Endothelial cell of umbilical vein (primary cell): ENCODE measurements around the gene SLC39A5.

Experiments used
- EZH2 ChIP-seq: IDR thresholded peaks from 2 replicates; pipeline ENCODE4 v1.6.1; 2012; ENCODE audit warnings: borderline replicate concordance, low read depth, mild to moderate bottlenecking, moderate library complexity, low read length, inconsistent platforms; ENCODE audit not compliant: severe bottlenecking
- FOS ChIP-seq: IDR thresholded peaks from 2 replicates; pipeline ENCODE4 v1.6.1; 2011; ENCODE audit warnings: mild to moderate bottlenecking, low read length, moderate library complexity, borderline replicate concordance; ENCODE audit not compliant: insufficient read depth
- POLR2A ChIP-seq: IDR thresholded peaks from 2 replicates; pipeline ENCODE4 v1.6.1; 2012; ENCODE audit warnings: low read depth, mild to moderate bottlenecking, control low read depth, low read length
- POLR2AphosphoS5 ChIP-seq: IDR thresholded peaks from 2 replicates; pipeline ENCODE4 v1.6.1; 2012; ENCODE audit warnings: low read depth, mild to moderate bottlenecking, control low read depth, low read length, moderate library complexity; ENCODE audit not compliant: insufficient read depth
- TF ChIP-seq, protein P1 (sequence below), 2 donors: IDR thresholded peaks; 1 replicate in 1 of 2; 2 replicates in 1 of 2; pipeline ENCODE4 v1.5.1; 2011; ENCODE audit warnings: low read length in 2 of 2, mild to moderate bottlenecking in 2 of 2, moderate library complexity in 2 of 2, control low read depth in 1 of 2, inconsistent platforms in 1 of 2, low read depth in 1 of 2; ENCODE audit not compliant: insufficient read depth in 1 of 2; ENCODE audit errors: extremely low read depth in 1 of 2

DNA sequence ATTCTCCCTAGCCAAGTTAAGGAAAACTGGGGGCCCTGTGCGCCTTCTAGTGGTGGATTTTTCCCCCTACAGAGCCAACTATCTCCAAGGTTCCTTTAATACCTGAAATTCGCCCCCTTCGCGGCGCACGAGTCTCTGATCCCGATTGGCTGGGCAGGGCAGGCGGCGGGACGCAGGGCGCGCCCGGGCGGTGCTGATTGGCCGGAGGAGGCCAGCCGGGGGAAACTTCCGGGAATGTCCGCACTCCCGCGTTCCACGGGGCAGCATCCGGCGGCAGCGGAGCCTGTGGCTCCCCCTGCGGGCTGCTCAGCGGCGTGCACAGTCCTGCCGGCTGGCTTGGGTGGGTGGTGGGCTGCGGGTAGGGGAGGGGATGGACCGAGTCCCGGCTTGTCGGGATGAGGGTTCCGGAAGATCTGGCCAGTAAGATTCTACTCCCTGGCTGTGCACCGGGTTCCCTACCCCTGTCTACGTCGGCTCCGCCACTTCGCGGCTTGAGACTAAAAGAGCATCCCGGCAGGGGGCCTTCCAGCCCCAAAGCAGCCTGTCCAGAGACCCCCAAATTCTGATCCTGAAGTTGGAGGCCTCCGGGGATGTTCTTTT lies 5.6 kb upstream of the SLC39A5 start, which contains the start of gene NABP2:
- TF ChIP-seq, protein P1, sequence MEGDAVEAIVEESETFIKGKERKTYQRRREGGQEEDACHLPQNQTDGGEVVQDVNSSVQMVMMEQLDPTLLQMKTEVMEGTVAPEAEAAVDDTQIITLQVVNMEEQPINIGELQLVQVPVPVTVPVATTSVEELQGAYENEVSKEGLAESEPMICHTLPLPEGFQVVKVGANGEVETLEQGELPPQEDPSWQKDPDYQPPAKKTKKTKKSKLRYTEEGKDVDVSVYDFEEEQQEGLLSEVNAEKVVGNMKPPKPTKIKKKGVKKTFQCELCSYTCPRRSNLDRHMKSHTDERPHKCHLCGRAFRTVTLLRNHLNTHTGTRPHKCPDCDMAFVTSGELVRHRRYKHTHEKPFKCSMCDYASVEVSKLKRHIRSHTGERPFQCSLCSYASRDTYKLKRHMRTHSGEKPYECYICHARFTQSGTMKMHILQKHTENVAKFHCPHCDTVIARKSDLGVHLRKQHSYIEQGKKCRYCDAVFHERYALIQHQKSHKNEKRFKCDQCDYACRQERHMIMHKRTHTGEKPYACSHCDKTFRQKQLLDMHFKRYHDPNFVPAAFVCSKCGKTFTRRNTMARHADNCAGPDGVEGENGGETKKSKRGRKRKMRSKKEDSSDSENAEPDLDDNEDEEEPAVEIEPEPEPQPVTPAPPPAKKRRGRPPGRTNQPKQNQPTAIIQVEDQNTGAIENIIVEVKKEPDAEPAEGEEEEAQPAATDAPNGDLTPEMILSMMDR (IDR thresholded peaks at IDR 0.05; ENCODE audit: extremely low read depth in 1 of 2, insufficient read depth in 1 of 2, low read depth in 1 of 2, low read length in 2 of 2), result peak; percentile 82 to 96
- TF ChIP-seq POLR2A (peak; percentile 7), POLR2AphosphoS5 (peak; percentile 50), EZH2 (no peak), FOS (no peak)
